GM19238 (cell line): Measurements from ENCODE around the gene SAP25.
"Not testable (repeated sequence)": the region's sequence is repeated elsewhere in the genome, so short reads cannot be mapped to it uniquely, and the experiment has no call there.

ENCODE experiments used
- DNase-seq: peaks from one replicate; pipeline ENCODE4 v3.0.0; 2011; ENCODE audit warnings: low spot score; ENCODE audit not compliant: insufficient read length

Gene SAP25

GRCh38 chr7:100538348-100538653 is 35.4 kb downstream of the SAP25 start:
- DNase-seq: no peak

GRCh38 chr7:100536695-100537094 is 37.0 kb downstream of the SAP25 start:
- not testable (repeated sequence) for DNase-seq

GRCh38 chr7:100535982-100536381 is 37.7 kb downstream of the SAP25 start:
- DNase-seq: not testable (repeated sequence)

GRCh38 chr7:100532165-100533022 is 41.3 kb downstream of the SAP25 start:
- DNase-seq: no peak

GRCh38 chr7:100528108-100528866 is 45.4 kb downstream of the SAP25 start:
- DNase-seq: not testable (repeated sequence)

GRCh38 chr7:100523192-100523591 is 50.5 kb downstream of the SAP25 start:
- not testable (repeated sequence) for DNase-seq
